ENCODE measurements around the gene THAP5.
"Not testable (repeated sequence)": the region's sequence is repeated elsewhere in the genome, so short reads cannot be mapped to it uniquely, and the experiment has no call there.

The THAP5 gene

GRCh38 chr7:108559253-108559652 lies 10.3 kb downstream of the THAP5 start:
- peaks cover 24% of the 10 kb centered on the region for H3K9me3 ChIP-seq (ENCODE audit: control insufficient read depth, insufficient read depth, low read depth, low read length)
- H3K27ac ChIP-seq (ENCODE audit: low read depth, low read length): no peak overlapping the region
- no peaks in the 10 kb centered on the region for H3K27me3 ChIP-seq (ENCODE audit: control insufficient read depth, insufficient read depth, low read length)
- H3K36me3 ChIP-seq (ENCODE audit: control insufficient read depth, insufficient read depth, low read length): peaks cover 7% of the 10 kb centered on the region; the same call in 1 of the 2 replicates
- H3K4me3 ChIP-seq (ENCODE audit: low read depth, low read length): no peak overlapping the region
- no peak overlapping the region for H3K9ac ChIP-seq (ENCODE audit: low read length)
- no peaks in the 10 kb centered on the region for H3K4me1 ChIP-seq (ENCODE audit: control insufficient read depth, insufficient read depth, low read length)

DNA sequence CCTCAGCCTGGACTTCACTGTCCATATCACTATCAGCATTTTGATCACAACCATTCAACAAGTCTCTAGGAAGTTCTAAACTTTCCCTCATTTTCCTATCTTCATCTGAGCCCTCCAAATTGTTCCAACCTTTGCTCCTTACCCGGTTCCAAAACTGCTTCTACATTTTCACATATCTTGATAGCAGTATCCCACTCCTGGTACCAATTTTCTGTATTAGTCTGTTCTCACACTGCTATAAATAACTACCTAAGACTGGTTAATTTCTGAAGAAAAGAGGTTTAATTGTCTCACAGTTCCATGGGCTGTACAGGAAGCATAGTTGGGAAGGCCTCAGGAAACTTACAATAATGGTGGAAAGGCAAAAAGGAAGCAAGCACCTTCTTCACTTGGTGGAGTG lies 11.9 kb downstream of the THAP5 start:
- Histone ChIP-seq H3K4me1 (ENCODE audit: control insufficient read depth, insufficient read depth, low read length) (no peaks in the 10 kb centered on the region), H3K36me3 (ENCODE audit: control insufficient read depth, insufficient read depth, low read length) (no peaks in the 10 kb centered on the region), H3K27me3 (ENCODE audit: control insufficient read depth, insufficient read depth, low read length) (no peaks in the 10 kb centered on the region), H3K27ac (ENCODE audit: low read depth, low read length) (no peak overlapping the region), H3K9me3 (ENCODE audit: control insufficient read depth, insufficient read depth, low read depth, low read length) (peaks cover 24% of the 10 kb centered on the region), H3K4me3 (ENCODE audit: low read depth, low read length) (no peak overlapping the region), H3K9ac (ENCODE audit: low read length) (no peak overlapping the region)

GRCh38 chr7:108557191-108557590 lies 12.3 kb downstream of the THAP5 start:
- no peaks in the 10 kb centered on the region for H3K27me3 ChIP-seq (ENCODE audit: control insufficient read depth, insufficient read depth, low read length)
- no peak overlapping the region for H3K27ac ChIP-seq (ENCODE audit: low read depth, low read length)
- H3K4me3 ChIP-seq (ENCODE audit: low read depth, low read length): no peak overlapping the region
- H3K4me1 ChIP-seq (ENCODE audit: control insufficient read depth, insufficient read depth, low read length): no peaks in the 10 kb centered on the region
- H3K36me3 ChIP-seq (ENCODE audit: control insufficient read depth, insufficient read depth, low read length): no peaks in the 10 kb centered on the region
- peaks cover 24% of the 10 kb centered on the region for H3K9me3 ChIP-seq (ENCODE audit: control insufficient read depth, insufficient read depth, low read depth, low read length)
- H3K9ac ChIP-seq (ENCODE audit: low read length): no peak overlapping the region

DNA sequence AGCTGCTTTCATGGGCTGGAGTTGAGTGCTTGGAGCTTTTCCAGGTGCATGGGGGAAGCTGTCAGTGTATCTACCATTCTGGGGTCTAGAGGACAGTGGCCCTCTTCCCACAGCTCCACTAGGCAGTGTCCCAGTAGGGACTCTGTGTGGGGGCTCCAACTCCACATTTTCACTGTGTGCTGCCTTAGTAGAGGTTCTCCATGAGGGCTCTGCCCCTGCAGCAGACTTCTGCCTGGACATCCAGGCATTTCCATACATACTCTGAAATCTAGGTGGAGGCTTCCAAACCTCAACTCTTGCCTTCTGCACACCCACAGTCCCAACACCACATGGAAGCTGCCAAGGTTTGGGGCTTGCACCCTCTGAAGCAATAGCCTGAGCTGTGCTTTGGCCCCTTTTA lies 12.8 kb downstream of the THAP5 start:
- H3K4me3 ChIP-seq (ENCODE audit: low read depth, low read length); H3K27me3 ChIP-seq (ENCODE audit: control insufficient read depth, insufficient read depth, low read length): not testable (repeated sequence)
- peaks cover 24% of the 10 kb centered on the region for H3K9me3 ChIP-seq (ENCODE audit: control insufficient read depth, insufficient read depth, low read depth, low read length)

DNA sequence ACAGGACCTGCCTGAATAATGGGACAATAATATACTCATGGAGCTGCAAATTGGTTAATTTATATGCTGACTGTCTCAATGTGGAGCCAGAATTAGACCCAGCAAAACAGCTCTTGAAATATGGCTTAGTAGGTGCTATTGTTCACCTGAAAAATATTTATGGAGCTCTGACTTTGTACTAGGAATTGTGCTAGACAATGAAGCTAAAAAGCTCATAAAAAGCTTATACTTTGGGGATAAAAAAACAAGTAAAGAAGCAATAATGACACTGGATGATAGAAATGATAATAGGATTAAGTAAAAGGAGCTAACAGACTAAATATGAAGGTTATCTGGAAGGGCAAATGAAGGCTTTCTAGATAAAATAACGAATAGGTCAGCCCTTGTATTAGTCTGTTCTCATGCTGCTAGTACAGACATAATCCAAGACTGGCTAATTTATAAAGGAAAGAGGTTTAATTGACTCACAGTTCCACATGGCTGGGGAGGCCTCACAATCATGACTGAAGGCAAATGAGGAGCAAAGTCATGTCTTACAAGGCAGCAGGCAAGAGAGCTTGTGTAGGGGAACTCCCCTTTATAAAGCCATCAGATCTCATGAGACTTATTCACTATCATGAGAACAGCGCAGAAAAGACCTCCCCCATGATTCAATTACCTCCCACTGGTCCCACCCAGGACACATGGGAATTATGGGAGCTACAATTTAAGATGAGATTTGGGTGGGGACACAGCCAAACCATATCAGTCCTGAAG lies 21.2 kb downstream of the THAP5 start:
- not testable (repeated sequence) for H3K4me3 ChIP-seq (ENCODE audit: low read depth, low read length); H3K27me3 ChIP-seq (ENCODE audit: control insufficient read depth, insufficient read depth, low read length); H3K9ac ChIP-seq (ENCODE audit: low read length); H3K9me3 ChIP-seq (ENCODE audit: control insufficient read depth, insufficient read depth, low read depth, low read length); H3K27ac ChIP-seq (ENCODE audit: low read depth, low read length); H3K36me3 ChIP-seq (ENCODE audit: control insufficient read depth, insufficient read depth, low read length); H3K4me1 ChIP-seq (ENCODE audit: control insufficient read depth, insufficient read depth, low read length)

More for the DNA sequence above, 12.8 kb downstream of the THAP5 start:
- not testable (repeated sequence) for H3K36me3 ChIP-seq (ENCODE audit: control insufficient read depth, insufficient read depth, low read length); H3K9ac ChIP-seq (ENCODE audit: low read length); H3K4me1 ChIP-seq (ENCODE audit: control insufficient read depth, insufficient read depth, low read length); H3K27ac ChIP-seq (ENCODE audit: low read depth, low read length)

DNA sequence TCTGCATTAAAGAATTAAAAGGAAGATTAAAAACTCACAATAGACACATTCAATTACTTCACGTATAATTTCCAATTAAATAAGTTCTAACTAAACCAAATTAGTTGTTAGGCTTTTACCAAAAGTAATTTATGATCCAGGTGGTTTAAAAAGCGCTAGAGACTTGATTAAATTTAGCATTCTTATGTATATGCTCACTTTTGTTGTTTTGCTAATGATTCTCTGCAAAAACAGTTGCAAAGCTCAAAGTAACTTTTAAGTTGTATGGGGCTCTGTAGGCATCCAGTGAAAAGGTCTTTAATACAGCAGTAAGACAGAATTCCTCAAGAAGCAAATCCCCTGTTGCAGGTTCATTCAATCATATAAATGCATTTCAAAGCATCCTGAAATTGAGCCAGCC lies 28.0 kb downstream of the THAP5 start:
- Histone ChIP-seq H3K4me3 (ENCODE audit: low read depth, low read length) (no peak overlapping the region), H3K27ac (ENCODE audit: low read depth, low read length) (0 out of 2 replicates have a peak overlapping the region, but pooled peaks have one; percentile 8), H3K36me3 (ENCODE audit: control insufficient read depth, insufficient read depth, low read length) (no peaks in the 10 kb centered on the region), H3K27me3 (ENCODE audit: control insufficient read depth, insufficient read depth, low read length) (no peaks in the 10 kb centered on the region), H3K9me3 (ENCODE audit: control insufficient read depth, insufficient read depth, low read depth, low read length) (no peaks in the 10 kb centered on the region), H3K9ac (ENCODE audit: low read length) (no peak overlapping the region), H3K4me1 (ENCODE audit: control insufficient read depth, insufficient read depth, low read length) (peaks cover 10% of the 10 kb centered on the region)

- not testable (repeated sequence) for H3K4me1 ChIP-seq (ENCODE audit: control insufficient read depth, insufficient read depth, low read length); H3K9me3 ChIP-seq (ENCODE audit: control insufficient read depth, insufficient read depth, low read depth, low read length); H3K4me3 ChIP-seq (ENCODE audit: low read depth, low read length); H3K27ac ChIP-seq (ENCODE audit: low read depth, low read length); H3K9ac ChIP-seq (ENCODE audit: low read length); H3K36me3 ChIP-seq (ENCODE audit: control insufficient read depth, insufficient read depth, low read length); H3K27me3 ChIP-seq (ENCODE audit: control insufficient read depth, insufficient read depth, low read length)
Measured at GRCh38 chr7:108538685-108539084, 30.8 kb downstream of the THAP5 start.

DNA sequence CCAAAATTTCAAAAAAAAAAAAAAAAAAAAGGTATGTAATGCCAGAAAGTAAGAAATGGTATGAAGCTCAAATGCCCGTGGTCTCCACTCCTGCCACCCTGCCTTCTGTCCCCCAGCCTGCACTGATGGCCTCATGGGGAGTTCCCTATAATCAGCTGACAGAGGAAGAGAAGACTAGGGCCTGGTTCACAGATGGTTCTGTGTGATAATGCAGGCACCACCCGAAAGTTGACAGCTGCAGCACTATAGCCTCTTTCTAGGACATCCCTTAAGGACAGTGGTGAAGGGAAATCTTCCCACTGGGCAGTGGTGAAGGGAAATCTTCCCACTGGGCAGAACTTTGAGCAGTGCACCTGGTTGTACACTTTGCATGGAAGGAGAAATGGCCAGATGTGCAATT lies 31.3 kb downstream of the THAP5 start:
- not testable (repeated sequence) for H3K4me1 ChIP-seq (ENCODE audit: control insufficient read depth, insufficient read depth, low read length); H3K36me3 ChIP-seq (ENCODE audit: control insufficient read depth, insufficient read depth, low read length); H3K27ac ChIP-seq (ENCODE audit: low read depth, low read length); H3K27me3 ChIP-seq (ENCODE audit: control insufficient read depth, insufficient read depth, low read length); H3K9ac ChIP-seq (ENCODE audit: low read length); H3K4me3 ChIP-seq (ENCODE audit: low read depth, low read length); H3K9me3 ChIP-seq (ENCODE audit: control insufficient read depth, insufficient read depth, low read depth, low read length)

- Histone ChIP-seq H3K9me3 (ENCODE audit: control insufficient read depth, insufficient read depth, low read depth, low read length) (no peaks in the 10 kb centered on the region), H3K27me3 (ENCODE audit: control insufficient read depth, insufficient read depth, low read length) (no peaks in the 10 kb centered on the region), H3K4me1 (ENCODE audit: control insufficient read depth, insufficient read depth, low read length) (peaks cover 9% of the 10 kb centered on the region), H3K9ac (ENCODE audit: low read length) (no peak overlapping the region), H3K4me3 (ENCODE audit: low read depth, low read length) (no peak overlapping the region), H3K36me3 (ENCODE audit: control insufficient read depth, insufficient read depth, low read length) (no peaks in the 10 kb centered on the region), H3K27ac (ENCODE audit: low read depth, low read length) (no peak overlapping the region)
Measured at GRCh38 chr7:108537229-108537628, 32.3 kb downstream of the THAP5 start.

DNA sequence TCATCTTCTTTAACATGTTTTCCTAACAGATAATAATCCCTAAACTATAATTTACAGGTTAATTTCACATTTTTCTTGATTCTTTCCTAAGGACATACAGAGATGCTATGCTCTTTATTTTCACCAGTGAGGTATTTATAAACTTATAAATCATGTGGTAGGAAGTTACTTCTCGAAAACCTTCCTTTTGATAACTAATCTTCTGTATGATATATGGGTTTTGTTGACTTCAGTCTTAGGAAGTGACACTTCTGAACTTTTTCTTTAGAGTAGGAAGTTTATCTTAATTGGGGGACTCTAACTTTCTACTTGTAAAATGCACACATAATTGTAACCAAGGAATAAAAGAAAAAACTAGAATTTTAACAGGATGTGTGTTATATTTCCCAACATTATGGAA lies 33.8 kb downstream of the THAP5 start:
- H3K4me1 ChIP-seq (ENCODE audit: control insufficient read depth, insufficient read depth, low read length): no peaks in the 10 kb centered on the region
- H3K27ac ChIP-seq (ENCODE audit: low read depth, low read length): no peak overlapping the region
- no peak overlapping the region for H3K4me3 ChIP-seq (ENCODE audit: low read depth, low read length)
- H3K9ac ChIP-seq (ENCODE audit: low read length): no peak overlapping the region
- H3K36me3 ChIP-seq (ENCODE audit: control insufficient read depth, insufficient read depth, low read length): no peaks in the 10 kb centered on the region
- H3K9me3 ChIP-seq (ENCODE audit: control insufficient read depth, insufficient read depth, low read depth, low read length): no peaks in the 10 kb centered on the region
- no peaks in the 10 kb centered on the region for H3K27me3 ChIP-seq (ENCODE audit: control insufficient read depth, insufficient read depth, low read length)

DNA sequence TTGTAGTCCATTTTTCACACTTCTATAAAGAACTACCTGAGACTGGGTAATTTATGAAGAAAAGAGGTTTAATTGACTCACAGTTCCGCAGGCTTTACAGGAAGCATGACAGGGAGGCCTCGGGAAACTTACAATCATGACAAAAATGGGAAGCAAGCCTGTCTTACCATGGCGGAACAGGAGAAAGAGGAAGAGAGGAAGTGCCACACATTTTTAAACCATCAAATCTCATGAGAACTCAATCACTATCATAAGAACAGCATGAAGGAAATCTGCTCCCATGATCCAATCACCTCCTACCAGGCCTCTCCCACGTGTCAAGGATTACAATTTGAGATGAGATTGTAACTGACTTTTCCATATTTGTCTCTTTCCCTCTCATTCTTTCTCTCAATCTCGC lies 34.2 kb downstream of the THAP5 start:
- no peaks in the 10 kb centered on the region for H3K9me3 ChIP-seq (ENCODE audit: control insufficient read depth, insufficient read depth, low read depth, low read length)
- no peaks in the 10 kb centered on the region for H3K4me1 ChIP-seq (ENCODE audit: control insufficient read depth, insufficient read depth, low read length)
- no peak overlapping the region for H3K9ac ChIP-seq (ENCODE audit: low read length)
- H3K27ac ChIP-seq (ENCODE audit: low read depth, low read length): no peak overlapping the region
- H3K4me3 ChIP-seq (ENCODE audit: low read depth, low read length): no peak overlapping the region
- no peaks in the 10 kb centered on the region for H3K27me3 ChIP-seq (ENCODE audit: control insufficient read depth, insufficient read depth, low read length)
- H3K36me3 ChIP-seq (ENCODE audit: control insufficient read depth, insufficient read depth, low read length): no peaks in the 10 kb centered on the region

Measured in HUES6 (cell line).